ENCODE results near the gene KCNK4. TPM values are rescaled to one million over a fixed set of nuclear protein-coding genes. Genes with fewer than 3 reads are reported as not detected.

The KCNK4 gene
- total and polyA plus RNA-seq, 2 of the 13 experiments (the other 11 are each of a cell fraction or from before 2014, with no cell fraction given) = not detected

GRCh38 chr11:64317961-64318765 is 27.1 kb downstream of the KCNK4 start, which contains the start of gene PRDX5 (continued):
- TF ChIP-seq ZNF441 (CRISPR knock-in tag; IDR thresholded peaks at IDR 0.05; ENCODE audit: borderline replicate concordance) (no peak; the same call in 1 of the 2 replicates), ETV5 (CRISPR knock-in tag; IDR thresholded peaks at IDR 0.05; ENCODE audit: borderline replicate concordance) (peak; percentile 34), ZNF781 (CRISPR knock-in tag; IDR thresholded peaks at IDR 0.05; ENCODE audit: borderline replicate concordance, not compliant biosample characterization) (no peak), DMAP1 (CRISPR knock-in tag; IDR thresholded peaks at IDR 0.05) (no peak; the same call in 1 of the 2 replicates), MYNN (CRISPR knock-in tag; IDR thresholded peaks at IDR 0.05; ENCODE audit: low read depth) (no peak), GMEB1 (CRISPR knock-in tag; IDR thresholded peaks at IDR 0.05; ENCODE audit: borderline replicate concordance) (peak; percentile 74), ZNF747 (CRISPR knock-in tag; IDR thresholded peaks at IDR 0.05; ENCODE audit: borderline replicate concordance) (0 out of 2 replicates have a peak, but pooled peaks have one; percentile 15), MAFF (IDR thresholded peaks at IDR 0.05; ENCODE audit: low read depth, low read length) (no peak), PRPF4 (IDR thresholded peaks at IDR 0.05; ENCODE audit: low read depth, low read length, poor library complexity, severe bottlenecking) (no peak), ASH2L (IDR thresholded peaks at IDR 0.05; ENCODE audit: insufficient read length, low read depth, low read length) (no peak), MXI1 (IDR thresholded peaks at IDR 0.05; ENCODE audit: borderline replicate concordance, low read depth, low read length) (peak; percentile 70; the same call in 1 of the 3 replicates), ARID3A (IDR thresholded peaks at IDR 0.05; ENCODE audit: low read depth, low read length) (no peak; the same call in 1 of the 2 replicates), STAT6 (CRISPR knock-in tag; IDR thresholded peaks at IDR 0.05; ENCODE audit: borderline replicate concordance) (no peak; the same call in 1 of the 2 replicates), HNRNPK (IDR thresholded peaks at IDR 0.05; ENCODE audit: low read depth, low read length, poor library complexity, severe bottlenecking) (peak; percentile 71), ZFP90 (CRISPR knock-in tag; IDR thresholded peaks at IDR 0.05; ENCODE audit: borderline replicate concordance) (no peak; the same call in 1 of the 2 replicates), SRF (IDR thresholded peaks at IDR 0.05; ENCODE audit: low read depth, low read length) (no peak), AGO1 (IDR thresholded peaks at IDR 0.05; ENCODE audit: low read depth, low read length, poor library complexity, severe bottlenecking) (no peak), CREB1 (IDR thresholded peaks at IDR 0.05) (no peak), CREB1 (CRISPR knock-in tag; IDR thresholded peaks at IDR 0.05) (no peak), TBP (CRISPR knock-in tag; IDR thresholded peaks at IDR 0.05) (no peak), ZNF777 (CRISPR knock-in tag; IDR thresholded peaks at IDR 0.05) (0 out of 2 replicates have a peak, but pooled peaks have one; percentile 27)

Measured in HepG2 (cell line).